Chondrocyte (in vitro differentiated cells): ENCODE measurements around the gene SLCO4A1. TPM values are rescaled to one million over a fixed set of nuclear protein-coding genes. Genes with fewer than 3 reads are reported as not detected.

Source experiments
- DNase-seq: peaks from one replicate; pipeline ENCODE4 v3.0.0; 2021; ENCODE audit warnings: mixed read lengths, low spot score
- H3K27ac Mint-ChIP-seq: one replicate; pipeline ENCODE4 v1.8.0; 2021; ENCODE audit warnings: mild to moderate bottlenecking, moderate library complexity, mixed read lengths; ENCODE audit not compliant: unreplicated experiment
- H3K27me3 Mint-ChIP-seq: 2 replicates; pipeline ENCODE4 v1.8.0; 2021; ENCODE audit warnings: low read depth, mixed read lengths
- H3K36me3 Mint-ChIP-seq: 2 replicates; pipeline ENCODE4 v1.8.0; 2021; ENCODE audit warnings: low read depth, mixed read lengths
- H3K4me1 Mint-ChIP-seq: 2 replicates; pipeline ENCODE4 v1.8.0; 2021; ENCODE audit warnings: low read depth, mild to moderate bottlenecking, mixed read lengths
- H3K4me3 Mint-ChIP-seq: one replicate; pipeline ENCODE4 v1.8.0; 2021; ENCODE audit warnings: mild to moderate bottlenecking, moderate library complexity, mixed read lengths; ENCODE audit not compliant: unreplicated experiment
- H3K9me3 Mint-ChIP-seq: 2 replicates; pipeline ENCODE4 v1.8.0; 2021; ENCODE audit warnings: low read depth, mixed read lengths
- total RNA-seq: library from RNA; stranded (reverse); gene quantifications from 3 replicates; pipeline ENCODE4 v1.2.1, GENCODE V29; 2021
- TF ChIP-seq, protein P1 (sequence below): fragments of 200-600 bp; sonication (generic); IDR thresholded peaks from 2 replicates; pipeline ENCODE4 v1.5.0; 2021; ENCODE audit warnings: antibody characterized with exemption, mild to moderate bottlenecking, moderate library complexity

Gene SLCO4A1
- total RNA-seq, 1 donor from 2014 or later, result not detected

DNA sequence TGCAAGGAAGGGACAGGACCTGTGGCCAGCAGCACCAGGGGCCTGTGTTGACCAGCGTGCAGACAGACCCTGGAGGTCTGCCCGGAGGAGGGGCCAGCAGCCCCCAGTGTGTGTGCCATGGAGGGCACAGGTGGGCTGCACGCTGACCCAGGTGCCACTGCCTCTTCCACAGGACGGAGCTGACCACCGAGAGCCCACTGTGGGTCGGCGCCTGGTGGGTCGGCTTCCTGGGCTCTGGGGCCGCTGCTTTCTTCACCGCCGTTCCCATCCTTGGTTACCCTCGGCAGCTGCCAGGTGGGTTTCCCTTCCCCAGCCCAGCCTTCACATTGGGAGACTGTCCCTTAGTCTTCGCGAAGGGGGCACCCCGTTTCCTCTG lies 17.9 kb downstream of the SLCO4A1 start:
- H3K9me3 Mint-ChIP-seq, result no peaks in the 10 kb centered on the region
- TF ChIP-seq, protein P1, sequence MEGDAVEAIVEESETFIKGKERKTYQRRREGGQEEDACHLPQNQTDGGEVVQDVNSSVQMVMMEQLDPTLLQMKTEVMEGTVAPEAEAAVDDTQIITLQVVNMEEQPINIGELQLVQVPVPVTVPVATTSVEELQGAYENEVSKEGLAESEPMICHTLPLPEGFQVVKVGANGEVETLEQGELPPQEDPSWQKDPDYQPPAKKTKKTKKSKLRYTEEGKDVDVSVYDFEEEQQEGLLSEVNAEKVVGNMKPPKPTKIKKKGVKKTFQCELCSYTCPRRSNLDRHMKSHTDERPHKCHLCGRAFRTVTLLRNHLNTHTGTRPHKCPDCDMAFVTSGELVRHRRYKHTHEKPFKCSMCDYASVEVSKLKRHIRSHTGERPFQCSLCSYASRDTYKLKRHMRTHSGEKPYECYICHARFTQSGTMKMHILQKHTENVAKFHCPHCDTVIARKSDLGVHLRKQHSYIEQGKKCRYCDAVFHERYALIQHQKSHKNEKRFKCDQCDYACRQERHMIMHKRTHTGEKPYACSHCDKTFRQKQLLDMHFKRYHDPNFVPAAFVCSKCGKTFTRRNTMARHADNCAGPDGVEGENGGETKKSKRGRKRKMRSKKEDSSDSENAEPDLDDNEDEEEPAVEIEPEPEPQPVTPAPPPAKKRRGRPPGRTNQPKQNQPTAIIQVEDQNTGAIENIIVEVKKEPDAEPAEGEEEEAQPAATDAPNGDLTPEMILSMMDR, result no peak
- no peak overlapping the region for H3K27ac Mint-ChIP-seq

DNA sequence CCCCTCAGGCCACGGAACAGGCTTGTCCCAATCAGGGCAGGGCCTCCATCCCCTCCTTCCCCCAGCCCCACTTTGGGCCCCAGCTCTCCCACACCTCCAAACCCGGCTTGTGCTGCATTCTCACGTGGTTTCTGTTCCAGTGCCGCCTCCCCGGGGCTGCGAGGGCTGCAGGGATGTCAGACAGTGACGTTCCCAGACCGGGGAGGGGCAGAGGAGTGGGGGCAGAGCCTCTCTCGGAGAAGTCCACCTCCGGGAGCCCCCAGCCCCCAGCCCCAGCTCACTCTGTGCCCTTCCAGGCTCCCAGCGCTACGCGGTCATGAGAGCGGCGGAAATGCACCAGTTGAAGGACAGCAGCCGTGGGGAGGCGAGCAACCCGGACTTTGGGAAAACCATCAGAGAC lies 18.5 kb downstream of the SLCO4A1 start:
- Mint-ChIP-seq H3K27me3 (peaks cover 9% of the 10 kb centered on the region), H3K36me3 (no peaks in the 10 kb centered on the region), H3K4me1 (no peaks in the 10 kb centered on the region), H3K9me3 (no peaks in the 10 kb centered on the region), H3K4me3 (no peak overlapping the region), H3K27ac (no peak overlapping the region)
- TF ChIP-seq, protein P1, result no peak
- no peak for DNase-seq

More for the DNA sequence above, 17.9 kb downstream of the SLCO4A1 start:
- H3K27me3 Mint-ChIP-seq, result peaks cover 9% of the 10 kb centered on the region
- H3K4me3 Mint-ChIP-seq, result no peak overlapping the region
- no peak for DNase-seq
- no peaks in the 10 kb centered on the region for H3K36me3 Mint-ChIP-seq
- H3K4me1 Mint-ChIP-seq, result no peaks in the 10 kb centered on the region

DNA sequence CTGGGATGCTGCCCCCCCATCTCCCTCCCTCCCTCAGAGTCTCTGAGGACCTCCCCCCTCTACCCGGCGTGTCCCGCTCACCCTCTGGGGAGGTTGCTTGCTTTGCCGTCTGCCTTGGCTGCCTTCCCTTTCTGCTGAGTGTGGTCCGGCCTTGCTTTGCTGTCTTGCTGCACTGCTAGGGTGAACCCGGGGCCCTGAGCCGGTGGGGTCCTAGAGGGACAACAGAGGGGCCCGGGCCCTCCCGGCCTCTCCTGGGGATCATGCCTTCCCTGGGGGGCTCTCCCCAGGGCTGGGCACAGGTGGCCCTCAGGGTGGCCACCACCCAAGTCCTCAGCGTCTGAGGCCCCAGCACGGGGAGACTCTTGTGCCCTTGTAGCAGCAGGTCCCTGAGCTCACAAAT lies 19.3 kb downstream of the SLCO4A1 start:
- Mint-ChIP-seq H3K27ac (no peak overlapping the region), H3K27me3 (peaks cover 13% of the 10 kb centered on the region), H3K36me3 (no peaks in the 10 kb centered on the region), H3K4me1 (no peaks in the 10 kb centered on the region), H3K9me3 (no peaks in the 10 kb centered on the region), H3K4me3 (no peak overlapping the region)
- TF ChIP-seq, protein P1, result no peak
- DNase-seq, result no peak

DNA sequence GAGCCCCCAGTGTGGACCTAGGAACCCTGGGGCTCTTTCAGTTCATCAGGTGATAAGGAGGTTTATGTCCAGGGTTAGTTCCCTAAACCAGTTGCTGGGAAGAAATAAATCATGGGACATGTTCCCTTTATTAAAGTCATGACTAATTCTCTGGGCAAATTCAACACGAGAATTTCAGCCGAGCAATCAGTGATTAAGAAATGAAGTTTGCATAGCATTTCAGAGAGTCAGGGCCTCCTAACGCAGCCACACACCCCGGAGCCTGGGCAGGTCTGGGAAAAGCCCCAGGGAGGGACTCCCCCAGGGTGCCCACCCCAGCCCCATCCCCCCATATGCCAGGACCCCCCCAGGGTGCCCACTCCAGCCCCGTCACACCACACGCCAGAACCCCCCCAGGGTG lies 20.1 kb downstream of the SLCO4A1 start:
- Mint-ChIP-seq H3K27ac (no peak overlapping the region), H3K4me3 (no peak overlapping the region), H3K4me1 (peaks cover 6% of the 10 kb centered on the region), H3K36me3 (no peaks in the 10 kb centered on the region), H3K27me3 (peaks cover 21% of the 10 kb centered on the region), H3K9me3 (no peaks in the 10 kb centered on the region)
- no peak for DNase-seq
- TF ChIP-seq, protein P1, result no peak

DNA sequence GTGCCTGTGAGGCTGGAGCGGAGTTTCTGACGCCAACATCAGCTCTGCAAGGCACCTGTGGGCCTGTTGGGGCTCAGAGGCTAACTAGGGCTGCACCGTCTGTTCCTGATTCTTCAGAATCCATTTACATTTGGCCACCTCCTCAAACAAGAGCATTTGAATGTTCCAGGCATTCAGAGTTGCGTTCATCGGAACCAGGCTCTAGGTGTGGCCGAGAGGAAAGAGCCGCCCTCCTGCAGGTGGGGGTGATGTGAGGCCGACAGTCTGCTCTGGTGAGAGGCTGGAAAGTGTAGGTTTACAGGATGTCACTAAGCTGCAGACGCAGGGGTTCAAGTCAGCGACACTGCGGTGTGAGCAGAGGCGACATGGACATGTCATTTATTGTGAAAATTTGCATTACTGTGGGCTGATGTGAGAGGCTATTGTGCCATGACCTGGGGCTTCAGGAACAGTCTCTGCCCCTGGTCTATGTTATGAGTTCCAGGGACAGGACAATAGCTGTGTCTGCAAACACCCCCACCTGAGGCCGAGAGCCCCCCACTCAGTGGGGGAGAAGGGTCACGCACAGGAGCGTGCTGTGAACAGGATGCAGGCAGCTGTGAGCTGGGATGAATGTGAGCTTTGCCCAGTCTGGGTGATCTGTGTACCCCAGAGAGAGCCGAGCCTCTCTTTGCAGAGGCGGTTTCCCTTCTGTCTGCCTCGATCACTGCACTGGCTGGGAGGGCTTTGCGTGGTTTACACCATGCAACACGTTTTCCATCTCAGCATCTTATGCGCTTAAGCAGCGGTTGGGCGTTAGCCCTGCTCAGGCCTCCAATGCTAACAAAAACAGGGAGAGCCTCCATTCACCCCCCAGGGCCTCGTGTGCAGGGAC lies 21.1 kb downstream of the SLCO4A1 start:
- H3K4me1 Mint-ChIP-seq, result peaks cover 10% of the 10 kb centered on the region
- no peaks in the 10 kb centered on the region for H3K36me3 Mint-ChIP-seq
- TF ChIP-seq, protein P1, result no peak
- peaks cover 30% of the 10 kb centered on the region for H3K27me3 Mint-ChIP-seq
- no peak for DNase-seq
- no peak overlapping the region for H3K27ac Mint-ChIP-seq
- H3K4me3 Mint-ChIP-seq, result no peak overlapping the region
- H3K9me3 Mint-ChIP-seq, result no peaks in the 10 kb centered on the region
